Epidermal melanocyte (primary cell): ENCODE results near the gene CAPRIN2.

ENCODE experiments used
- DNase-seq: peaks from one replicate; pipeline ENCODE4 v3.0.0; 2011; ENCODE audit warnings: low spot score; ENCODE audit not compliant: insufficient read length

The CAPRIN2 gene

GRCh38 chr12:30754750-30755394, at the start of gene CAPRIN2:
Gene CAPRIN2, minus strand, starts transcription at chr12:30754951. Its CDS starts 1,431 bp downstream, at chr12:30753520.
- DNase-seq = peak; percentile 81

GRCh38 chr12:30797689-30798088, 42.9 kb upstream of the CAPRIN2 start:
- no peak for DNase-seq

GRCh38 chr12:30796891-30797371, 42.2 kb upstream of the CAPRIN2 start:
- no peak for DNase-seq

- no peak for DNase-seq
Observed at GRCh38 chr12:30796313-30796780, 41.6 kb upstream of the CAPRIN2 start.

- DNase-seq = peak; percentile 70
Observed at GRCh38 chr12:30795410-30796312, 40.9 kb upstream of the CAPRIN2 start.

- no peak for DNase-seq
Observed at GRCh38 chr12:30794591-30795409, 40.0 kb upstream of the CAPRIN2 start.

- no peak for DNase-seq
Observed at GRCh38 chr12:30794020-30794419, 39.3 kb upstream of the CAPRIN2 start.

GRCh38 chr12:30792648-30793499, 38.1 kb upstream of the CAPRIN2 start:
- DNase-seq = no peak

- DNase-seq = no peak
Observed at GRCh38 chr12:30792085-30792484, 37.3 kb upstream of the CAPRIN2 start.

GRCh38 chr12:30788754-30789153, 34.0 kb upstream of the CAPRIN2 start:
- no peak for DNase-seq

GRCh38 chr12:30785630-30786029, 30.9 kb upstream of the CAPRIN2 start:
- no peak for DNase-seq

GRCh38 chr12:30784508-30784907, 29.8 kb upstream of the CAPRIN2 start:
- DNase-seq = no peak

- DNase-seq = no peak
Observed at GRCh38 chr12:30783946-30784345, 29.2 kb upstream of the CAPRIN2 start.

GRCh38 chr12:30782316-30783173, 27.8 kb upstream of the CAPRIN2 start:
- DNase-seq = no peak

- no peak for DNase-seq
Observed at GRCh38 chr12:30779578-30779977, 24.8 kb upstream of the CAPRIN2 start.

GRCh38 chr12:30779178-30779577, 24.4 kb upstream of the CAPRIN2 start:
- DNase-seq = no peak

GRCh38 chr12:30774599-30774998, 19.8 kb upstream of the CAPRIN2 start:
- DNase-seq = no peak

- DNase-seq = no peak
Observed at GRCh38 chr12:30769802-30770201, 15.1 kb upstream of the CAPRIN2 start.

- DNase-seq = no peak
Observed at GRCh38 chr12:30764251-30764650, 9.5 kb upstream of the CAPRIN2 start.

- no peak for DNase-seq
Observed at GRCh38 chr12:30763053-30763452, 8.3 kb upstream of the CAPRIN2 start.
